ENCODE results near the gene MAP2K6.
"Not testable (repeated sequence)": the region's sequence is repeated elsewhere in the genome, so short reads cannot be mapped to it uniquely, and the experiment has no call there.

MAP2K6 gene

GRCh38 chr17:69457603-69458002 is 43.1 kb downstream of the MAP2K6 start:
- DNase-seq (ENCODE audit: low spot score): no peak

DNA sequence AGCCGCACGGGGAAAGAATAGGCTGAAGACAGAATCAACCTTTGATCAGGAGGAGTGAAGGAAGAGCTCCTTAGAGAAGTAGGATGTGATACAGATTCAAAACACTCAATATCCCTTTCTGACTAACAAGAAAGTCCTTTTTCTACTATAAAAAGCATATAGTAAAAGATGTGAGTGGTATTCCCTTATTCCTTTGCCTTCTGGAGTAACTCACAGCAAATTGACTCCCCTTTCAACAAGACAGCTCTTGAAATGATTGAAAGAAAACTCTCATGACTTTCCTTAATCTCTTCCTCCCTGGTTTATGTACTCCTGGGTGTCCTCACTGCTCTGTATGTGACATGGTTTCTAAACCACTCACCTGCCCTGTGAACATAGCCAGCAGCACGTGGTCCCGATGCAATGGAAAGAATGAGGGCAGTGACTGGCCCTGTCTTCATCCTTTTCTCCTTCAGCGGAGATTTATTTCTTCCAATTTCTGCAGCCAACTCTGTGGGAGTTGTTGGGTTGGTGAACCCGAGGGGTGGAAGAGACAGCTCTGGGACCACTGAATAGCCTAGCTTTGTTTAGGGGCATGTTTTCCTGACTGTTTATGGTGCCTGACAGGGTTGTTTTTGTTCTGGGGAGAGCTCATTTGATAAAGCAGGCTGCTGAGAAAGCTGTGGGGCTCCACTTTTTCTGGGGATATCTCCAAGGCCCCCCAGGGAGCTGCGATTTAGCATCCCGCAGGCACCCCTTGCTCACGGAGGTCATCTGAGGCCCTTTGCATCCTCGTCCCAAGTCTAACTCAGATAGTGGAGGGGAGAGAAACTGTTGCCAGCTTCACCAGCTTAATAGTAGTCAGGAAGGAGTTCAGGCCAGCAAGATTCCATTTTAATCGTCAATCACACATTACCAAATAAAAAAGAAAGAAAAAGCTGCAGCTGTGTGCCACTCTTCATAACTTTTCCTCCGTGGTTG is 46.7 kb downstream of the MAP2K6 start:
- DNase-seq (ENCODE audit: low spot score): no peak

DNA sequence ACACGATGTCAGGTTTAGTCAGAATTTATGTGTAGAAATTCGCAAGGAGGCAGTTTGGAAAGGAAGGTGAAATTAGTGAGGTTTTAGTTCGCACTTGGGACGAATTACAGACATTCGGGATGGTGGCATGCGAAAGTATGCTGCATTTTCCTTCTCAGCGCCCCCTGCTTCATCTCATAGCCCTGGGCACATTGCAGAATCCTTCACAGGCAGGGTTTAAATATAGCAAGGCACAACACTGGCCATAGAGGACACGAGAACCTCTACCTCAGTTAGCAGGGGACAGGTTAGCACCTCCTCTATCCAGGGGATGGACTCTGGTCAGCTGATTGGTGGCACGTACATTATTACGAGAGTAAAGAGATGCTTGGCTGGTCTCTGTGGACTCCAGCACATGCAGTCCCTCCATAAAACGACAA is 47.5 kb downstream of the MAP2K6 start:
- DNase-seq (ENCODE audit: low spot score): no peak

DNA sequence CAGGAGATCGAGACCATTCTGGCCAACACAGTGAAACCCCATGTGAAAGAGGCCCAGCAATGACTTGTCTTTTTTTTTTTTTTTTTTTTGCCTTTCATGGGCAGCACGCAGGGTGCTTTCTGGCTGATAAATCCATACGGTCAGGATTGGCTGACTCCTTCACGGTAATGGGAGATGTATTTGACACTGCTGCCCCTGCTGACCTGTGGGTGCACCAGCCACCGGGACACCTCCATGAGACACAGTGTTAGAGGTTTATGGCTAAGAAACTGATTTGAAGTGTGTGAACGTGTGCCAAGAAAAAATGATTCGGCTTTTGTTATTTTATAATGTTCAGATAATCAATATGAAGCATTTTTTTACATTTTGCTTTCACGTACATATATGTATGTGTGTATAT is 48.4 kb downstream of the MAP2K6 start:
- DNase-seq (ENCODE audit: low spot score): no peak

DNA sequence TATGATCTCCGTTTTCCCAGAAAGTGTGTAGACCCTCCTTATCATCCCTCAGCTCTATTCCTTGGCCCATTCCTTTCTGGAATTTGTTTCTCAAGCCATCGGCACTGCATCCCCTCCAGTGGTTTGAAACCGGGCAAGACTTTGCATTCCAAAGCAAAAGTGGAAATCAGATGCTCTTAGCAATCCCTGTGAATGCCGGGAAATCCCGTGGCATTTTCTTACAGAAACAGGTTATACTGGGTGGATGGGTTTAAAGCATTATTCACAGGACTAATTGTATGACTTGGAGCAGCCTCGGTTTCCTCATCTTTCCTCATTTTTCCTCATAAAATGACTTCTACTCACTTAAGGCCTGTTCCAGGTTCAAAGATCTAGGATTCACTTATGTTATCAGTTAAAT is 52.0 kb downstream of the MAP2K6 start:
- no peak for DNase-seq (ENCODE audit: low spot score)

- DNase-seq (ENCODE audit: low spot score): no peak
Observed at GRCh38 chr17:69466905-69467667, 52.6 kb downstream of the MAP2K6 start.

- DNase-seq (ENCODE audit: low spot score): no peak
Observed at GRCh38 chr17:69468207-69468606, 53.7 kb downstream of the MAP2K6 start.

- no peak for DNase-seq (ENCODE audit: low spot score)
Observed at GRCh38 chr17:69470702-69471101, 56.2 kb downstream of the MAP2K6 start.

- no peak for DNase-seq (ENCODE audit: low spot score)
Observed at GRCh38 chr17:69471406-69471805, 56.9 kb downstream of the MAP2K6 start.

- no peak for DNase-seq (ENCODE audit: low spot score)
Observed at GRCh38 chr17:69473841-69474831, 59.6 kb downstream of the MAP2K6 start.

DNA sequence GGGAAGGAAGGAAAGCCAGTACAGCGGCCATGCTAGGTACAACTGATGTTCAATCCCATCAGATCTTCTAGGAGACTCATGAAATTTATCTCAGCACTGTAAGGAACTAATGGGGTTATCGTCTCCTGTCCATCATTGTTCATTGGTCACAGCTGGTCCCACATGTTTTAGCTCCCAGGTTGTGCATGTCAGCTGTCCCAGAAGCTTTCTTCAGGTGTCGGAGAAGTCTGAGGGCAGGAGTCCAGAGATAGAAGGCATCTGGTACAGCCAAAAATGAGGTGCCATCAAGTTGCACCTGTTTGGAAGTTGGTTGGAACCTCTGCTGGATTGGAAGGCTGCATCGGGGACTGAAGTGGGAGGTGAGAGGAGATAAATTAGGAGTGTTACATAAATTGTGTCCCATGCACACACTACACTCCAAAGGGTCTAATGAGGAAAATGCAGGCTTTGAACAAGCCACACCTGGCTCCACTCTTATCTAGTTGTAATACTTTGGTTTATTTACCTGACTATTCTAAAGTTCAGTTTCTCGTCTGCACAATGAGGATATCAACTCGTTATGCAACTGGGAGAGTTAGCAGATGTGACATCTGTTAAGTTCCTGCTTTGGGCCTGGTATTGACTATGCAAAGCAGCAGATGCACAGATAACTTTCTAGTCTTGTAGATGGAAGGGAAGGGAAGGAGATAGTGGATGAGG is 62.9 kb downstream of the MAP2K6 start:
- no peak for DNase-seq (ENCODE audit: low spot score)

DNA sequence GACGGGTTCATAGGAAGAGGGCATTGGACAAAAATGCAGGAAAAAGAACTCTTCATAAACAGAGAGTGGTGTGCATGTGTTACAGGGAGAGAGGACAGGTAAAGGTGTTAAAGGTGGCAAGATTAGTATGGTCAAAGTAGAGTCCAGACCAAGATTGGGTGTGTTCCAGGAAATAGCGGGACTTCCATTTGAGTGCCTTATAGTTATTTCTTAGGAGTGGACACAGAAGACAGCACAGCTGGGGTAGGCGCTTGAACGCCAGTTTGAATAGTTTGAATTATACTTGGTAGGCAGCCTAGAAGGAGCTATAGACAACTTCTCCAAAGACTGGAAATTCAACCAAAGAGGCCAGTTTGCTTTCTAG is 63.4 kb downstream of the MAP2K6 start:
- DNase-seq (ENCODE audit: low spot score): no peak

- no peak for DNase-seq (ENCODE audit: low spot score)
Observed at GRCh38 chr17:69478916-69479315, 64.4 kb downstream of the MAP2K6 start.

DNA sequence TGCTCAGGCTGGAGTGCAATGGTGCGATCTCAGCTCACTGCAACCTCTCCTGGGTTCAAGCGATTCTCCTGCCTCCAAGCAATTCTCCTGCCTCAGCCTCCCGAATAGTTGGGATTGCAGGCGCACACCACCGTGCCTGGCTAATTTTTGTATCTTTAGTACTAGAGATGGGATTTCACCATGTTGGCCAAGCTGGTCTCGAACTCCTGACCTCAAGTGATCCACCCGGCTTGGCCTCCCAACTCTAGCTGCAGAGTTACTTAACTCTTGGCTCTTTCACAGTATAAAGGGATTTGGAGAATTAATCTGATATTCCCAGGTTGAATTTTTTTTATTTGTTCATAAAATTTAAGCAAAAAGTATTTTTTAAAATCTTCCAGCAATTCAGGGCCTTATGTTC is 65.3 kb downstream of the MAP2K6 start:
- DNase-seq (ENCODE audit: low spot score): not testable (repeated sequence)

DNA sequence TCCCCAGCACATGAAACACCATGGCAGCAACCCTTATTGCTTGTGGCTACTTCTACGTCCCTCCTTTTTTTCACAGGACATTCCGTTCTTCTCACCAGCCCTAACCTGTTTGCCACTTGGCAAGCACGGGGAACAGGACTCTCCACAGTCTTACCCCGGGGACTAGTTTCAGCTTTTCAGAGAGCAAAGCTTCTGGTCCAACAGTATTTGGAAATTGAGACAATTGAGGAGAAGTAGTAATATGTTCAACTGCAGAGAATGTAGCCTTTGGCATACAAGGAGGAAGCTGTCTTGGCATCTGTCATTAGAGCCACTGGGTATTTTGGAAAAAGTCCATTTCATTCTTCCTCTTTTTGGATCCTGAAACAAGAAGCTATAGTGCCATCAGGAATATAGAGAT is 65.7 kb downstream of the MAP2K6 start:
- no peak for DNase-seq (ENCODE audit: low spot score)

DNA sequence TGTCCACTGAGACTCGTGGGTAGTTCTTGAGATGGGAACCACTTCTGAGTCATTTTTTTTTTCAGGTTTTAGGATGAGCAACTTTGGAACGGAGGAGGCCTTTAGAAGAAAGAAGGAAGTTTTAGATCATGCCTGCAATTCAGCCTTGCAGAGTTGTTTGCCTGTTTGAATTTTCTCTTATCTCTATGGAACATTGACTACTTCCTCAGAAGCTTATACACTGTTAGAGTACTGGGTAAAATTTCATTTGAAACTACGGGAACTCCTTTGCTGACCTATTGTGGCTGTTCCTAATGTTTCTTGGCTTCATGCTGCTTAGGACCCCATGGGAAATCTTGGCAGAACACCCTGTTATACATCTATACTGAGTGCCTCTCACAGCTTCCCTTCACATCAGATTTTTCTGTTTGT is 70.8 kb downstream of the MAP2K6 start:
- DNase-seq (ENCODE audit: low spot score): no peak

DNA sequence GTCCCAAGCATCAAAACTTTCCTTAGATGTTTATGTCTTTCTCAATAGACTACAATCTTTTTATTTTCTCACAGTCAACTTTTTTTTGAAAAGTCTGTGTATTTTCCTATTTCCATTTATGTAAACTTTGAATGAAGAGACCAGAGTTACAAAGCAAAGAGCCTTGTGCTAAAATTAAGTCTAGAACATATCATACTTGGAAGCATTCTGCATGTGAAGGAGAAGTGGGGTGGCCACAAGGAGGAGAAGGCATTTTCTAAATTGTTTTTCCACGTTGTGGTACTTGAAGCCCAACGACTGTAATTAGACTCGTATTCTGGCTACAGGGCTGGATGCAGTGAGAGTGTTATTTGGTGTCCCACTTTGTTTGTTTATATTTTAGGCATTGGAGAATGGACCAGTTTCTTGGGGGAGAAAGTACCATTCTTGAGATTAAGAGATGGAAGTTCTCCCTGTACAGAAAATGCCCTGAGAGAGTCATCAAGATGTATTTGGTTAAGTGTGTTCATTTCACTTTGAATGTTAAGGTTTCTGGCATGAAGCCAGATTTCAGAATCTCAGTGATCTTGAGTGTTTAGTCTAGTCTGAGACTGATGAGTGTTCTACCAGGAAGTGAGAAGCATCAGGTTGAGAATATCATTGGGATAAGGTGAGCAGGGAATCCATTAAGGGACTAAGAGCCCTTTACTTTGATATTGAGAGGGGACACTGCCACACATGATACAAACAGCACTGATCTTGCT is 71.6 kb downstream of the MAP2K6 start:
- no peak for DNase-seq (ENCODE audit: low spot score)

GRCh38 chr17:69486779-69487637 is 72.5 kb downstream of the MAP2K6 start:
- DNase-seq (ENCODE audit: low spot score): no peak

DNA sequence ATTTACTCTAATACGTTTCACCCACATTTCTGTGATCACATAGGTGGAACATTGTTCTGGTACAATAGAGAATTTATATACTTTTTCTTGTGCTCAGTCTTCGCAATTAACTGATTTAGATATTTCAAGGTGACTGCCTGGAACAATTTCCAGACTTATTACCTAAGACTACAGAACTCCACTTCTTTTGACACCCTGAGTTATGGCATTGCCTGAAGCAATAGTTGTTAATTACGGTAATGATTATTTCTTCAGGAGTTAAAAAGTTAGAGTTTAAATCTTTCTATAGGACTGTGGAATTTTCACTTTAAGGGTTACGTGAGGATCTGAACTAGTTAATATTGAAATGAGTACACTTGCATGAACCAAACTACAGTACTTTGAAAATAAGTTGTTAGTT is 74.8 kb downstream of the MAP2K6 start:
- no peak for DNase-seq (ENCODE audit: low spot score)

Data from CD4-positive, alpha-beta T cell treated with Interleukin-2 at 100 ng/mL for 4 hours (primary cell).